HL-60/S4 (cell line): ENCODE results near the gene EDN1.

ENCODE experiments used
- in situ Hi-C: fragments of 300-500 bp; cut with MboI; formaldehyde crosslinking; loops from 2 replicates; pipeline ENCODE4 v1.14.3; 2022; ENCODE audit warnings: low sequenced_read_pairs

Gene EDN1

DNA sequence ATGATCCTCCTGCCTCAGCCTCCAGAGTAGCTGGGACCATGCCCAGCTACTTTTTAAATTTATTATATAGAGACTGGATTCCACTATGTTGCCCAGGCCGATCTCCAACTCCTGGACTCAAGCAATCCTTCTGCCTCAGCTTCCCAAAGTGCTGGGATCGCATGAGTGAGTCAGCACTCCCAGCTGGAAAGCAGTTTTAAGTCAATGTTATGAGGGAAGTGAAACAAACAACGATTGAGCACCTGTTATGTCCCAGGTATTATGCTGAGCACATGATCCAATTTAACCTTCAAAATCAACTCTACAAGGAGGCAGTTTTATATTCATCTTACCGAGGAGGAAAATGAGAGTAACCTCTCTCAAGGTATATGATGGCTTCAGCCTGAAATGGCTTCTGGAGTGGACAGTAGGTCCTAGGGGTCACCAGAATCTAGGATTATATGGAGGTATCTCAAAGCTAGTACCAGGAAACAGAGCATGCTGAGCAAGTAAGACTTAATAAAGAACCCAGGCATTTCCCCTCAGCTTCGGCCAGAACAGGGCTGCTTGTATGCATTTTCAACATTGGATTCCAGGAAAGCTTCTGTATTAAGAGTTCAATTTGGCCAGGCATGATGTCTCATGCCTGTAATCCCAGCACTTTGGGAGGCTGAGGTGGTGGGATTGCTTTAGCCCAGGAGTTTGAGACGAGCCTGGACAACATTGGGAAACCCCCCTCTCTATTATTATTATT is 55.0 kb downstream of the EDN1 start:
- in situ Hi-C loops: no loop called here

GRCh38 chr6:12345694-12346058 is 55.5 kb downstream of the EDN1 start:
- in situ Hi-C loops: no loop called here
